Measurements from ENCODE around the gene IQCH. TPM values are rescaled to one million over a fixed set of nuclear protein-coding genes. Genes with fewer than 3 reads are reported as not detected.

Gene IQCH
- polyA plus RNA-seq, 3 donors, result 0.03 TPM; not detected in 2

DNA sequence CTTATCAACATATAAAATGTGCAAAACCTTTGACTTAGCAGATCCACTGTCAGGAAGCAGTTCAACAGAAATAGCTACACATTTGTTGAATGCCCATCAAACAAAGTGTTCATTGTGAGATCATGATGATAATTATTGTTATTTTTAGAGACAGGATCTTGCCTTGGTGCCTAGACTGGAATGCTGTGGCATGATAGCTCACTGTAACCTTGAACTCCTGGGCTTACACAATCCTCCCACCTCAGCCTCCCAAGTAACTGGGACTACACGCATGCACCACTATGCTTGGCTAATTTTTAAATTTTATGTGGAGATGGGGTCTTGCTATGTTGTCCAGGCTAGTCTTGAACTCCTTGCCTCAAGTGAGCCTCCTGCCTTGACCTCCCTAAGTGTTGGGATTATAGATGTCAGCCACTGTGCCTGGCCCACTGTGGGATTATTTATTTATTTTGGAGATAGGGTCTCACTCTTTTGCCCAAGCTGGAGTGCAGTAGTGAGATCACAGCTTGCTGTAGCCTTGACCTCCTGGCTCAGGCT, 296.7 kb downstream of the IQCH start:
- peaks cover 41 to 56% of the 10 kb centered on the region in 2 donors for H3K36me3 Mint-ChIP-seq
- Histone ChIP-seq H3K4me1 (ENCODE audit: control insufficient read depth in 1 of 2, insufficient read depth in 2 of 2, low read length in 2 of 2) (no peaks in the 10 kb centered on the region), H4K20me1 (ENCODE audit: insufficient read depth, low read length) (no peaks in the 10 kb centered on the region), H3K4me3 (replicated peaks in 1 of 3; ENCODE audit: low read depth in 2 of 3, low read length in 3 of 3) (no peak overlapping the region), H2AFZ (ENCODE audit: insufficient read depth, low read depth, low read length, poor library complexity, severe bottlenecking) (no peak overlapping the region), H3K9me3 (replicated peaks in 1 of 2; ENCODE audit: control insufficient read depth in 1 of 2, insufficient read depth in 1 of 2, low read length in 2 of 2) (no peaks in the 10 kb centered on the region), H3K79me2 (ENCODE audit: insufficient read depth, low read length) (peaks cover 6% of the 10 kb centered on the region), H3K27me3 (ENCODE audit: control insufficient read depth in 2 of 2, insufficient read depth in 2 of 2, low read length in 2 of 2) (no peaks in the 10 kb centered on the region), H3K36me3 (replicated peaks in 1 of 2; ENCODE audit: control insufficient read depth in 1 of 2, insufficient read depth in 2 of 2, low read length in 2 of 2) (peaks cover 36 to 63% of the 10 kb centered on the region in 2 donors), H3K4me2 (replicated peaks; ENCODE audit: extremely low read depth, low read length, poor library complexity, severe bottlenecking) (no peak overlapping the region), H3K9ac (ENCODE audit: insufficient read depth, low read length, poor library complexity, severe bottlenecking) (no peak overlapping the region), H3K27ac (ENCODE audit: low read depth in 1 of 2, low read length in 2 of 2) (no peak overlapping the region)
- H3K27me3 Mint-ChIP-seq (ENCODE audit: low read depth in 3 of 3), result no peaks in the 10 kb centered on the region
- no peak overlapping the region for H3K4me3 Mint-ChIP-seq
- no peak overlapping the region for H3K27ac Mint-ChIP-seq
- intact Hi-C loops (cut with micrococcal nuclease), result no loop called here
- peaks cover 18% of the 10 kb centered on the region for H3K4me1 Mint-ChIP-seq
- TF ChIP-seq, protein P1, sequence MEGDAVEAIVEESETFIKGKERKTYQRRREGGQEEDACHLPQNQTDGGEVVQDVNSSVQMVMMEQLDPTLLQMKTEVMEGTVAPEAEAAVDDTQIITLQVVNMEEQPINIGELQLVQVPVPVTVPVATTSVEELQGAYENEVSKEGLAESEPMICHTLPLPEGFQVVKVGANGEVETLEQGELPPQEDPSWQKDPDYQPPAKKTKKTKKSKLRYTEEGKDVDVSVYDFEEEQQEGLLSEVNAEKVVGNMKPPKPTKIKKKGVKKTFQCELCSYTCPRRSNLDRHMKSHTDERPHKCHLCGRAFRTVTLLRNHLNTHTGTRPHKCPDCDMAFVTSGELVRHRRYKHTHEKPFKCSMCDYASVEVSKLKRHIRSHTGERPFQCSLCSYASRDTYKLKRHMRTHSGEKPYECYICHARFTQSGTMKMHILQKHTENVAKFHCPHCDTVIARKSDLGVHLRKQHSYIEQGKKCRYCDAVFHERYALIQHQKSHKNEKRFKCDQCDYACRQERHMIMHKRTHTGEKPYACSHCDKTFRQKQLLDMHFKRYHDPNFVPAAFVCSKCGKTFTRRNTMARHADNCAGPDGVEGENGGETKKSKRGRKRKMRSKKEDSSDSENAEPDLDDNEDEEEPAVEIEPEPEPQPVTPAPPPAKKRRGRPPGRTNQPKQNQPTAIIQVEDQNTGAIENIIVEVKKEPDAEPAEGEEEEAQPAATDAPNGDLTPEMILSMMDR (IDR thresholded peaks at IDR 0.05), result no peak
- DNase-seq, result no peak
- no peaks in the 10 kb centered on the region for H3K9me3 Mint-ChIP-seq
- WGBS (ENCODE audit: insufficient coverage), result no CpG with 5 or more reads among the region's 1 CpG

Other genes starting within 250 kb of the IQCH start
- gene SMAD3, start 189.2 kb upstream of the IQCH start, polyA plus RNA-seq, result 10 to 100 TPM in 1 of 3 donors, 1 to 10 TPM in 2; 4.4 to 41.7 (median 5.4) TPM
- gene AAGAB, start 125 bp upstream of the IQCH start, polyA plus RNA-seq, result 10 to 100 TPM; 11.2 to 40.4 (median 30.1) TPM